Spleen (tissue), 7 donors: ENCODE data around the gene RAPGEFL1.

Experiments used
- POLR2AphosphoS5 ChIP-seq, 3 donors: sonication (generic); formaldehyde crosslinking; IDR thresholded peaks; one replicate each; pipeline ENCODE4 v1.5.1; 2017; ENCODE audit warnings: antibody characterized with exemption in 3 of 3
- TF ChIP-seq, protein P1 (sequence below), 11 experiments: fragments of 200-600 bp in 7 of 11; fragments of 450-650 bp in 4 of 11; sonication (generic) in 4 of 11; IDR thresholded peaks in 8 of 11; conservative IDR thresholded peaks in 3 of 11; 1 replicate in 7 of 11; 2 replicates in 4 of 11; pipeline versions ENCODE4 v1.4.0 to v1.8.0; 2016 to 2021; ENCODE audit warnings: antibody characterized with exemption in 11 of 11, inconsistent platforms in 4 of 11, mild to moderate bottlenecking in 1 of 11
- donor health status: DM: no; HTN: no; CAD: no; lungs with moderate emphysema.
- donor health status: DM: no; HTN: no; CAD: no.
- donor health status: DM: no; HTN: no; CAD: no.

- TF ChIP-seq, protein P1, sequence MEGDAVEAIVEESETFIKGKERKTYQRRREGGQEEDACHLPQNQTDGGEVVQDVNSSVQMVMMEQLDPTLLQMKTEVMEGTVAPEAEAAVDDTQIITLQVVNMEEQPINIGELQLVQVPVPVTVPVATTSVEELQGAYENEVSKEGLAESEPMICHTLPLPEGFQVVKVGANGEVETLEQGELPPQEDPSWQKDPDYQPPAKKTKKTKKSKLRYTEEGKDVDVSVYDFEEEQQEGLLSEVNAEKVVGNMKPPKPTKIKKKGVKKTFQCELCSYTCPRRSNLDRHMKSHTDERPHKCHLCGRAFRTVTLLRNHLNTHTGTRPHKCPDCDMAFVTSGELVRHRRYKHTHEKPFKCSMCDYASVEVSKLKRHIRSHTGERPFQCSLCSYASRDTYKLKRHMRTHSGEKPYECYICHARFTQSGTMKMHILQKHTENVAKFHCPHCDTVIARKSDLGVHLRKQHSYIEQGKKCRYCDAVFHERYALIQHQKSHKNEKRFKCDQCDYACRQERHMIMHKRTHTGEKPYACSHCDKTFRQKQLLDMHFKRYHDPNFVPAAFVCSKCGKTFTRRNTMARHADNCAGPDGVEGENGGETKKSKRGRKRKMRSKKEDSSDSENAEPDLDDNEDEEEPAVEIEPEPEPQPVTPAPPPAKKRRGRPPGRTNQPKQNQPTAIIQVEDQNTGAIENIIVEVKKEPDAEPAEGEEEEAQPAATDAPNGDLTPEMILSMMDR (IDR thresholded peaks at IDR 0.05 in 8 of 11, conservative IDR thresholded peaks at IDR 0.05 in 3 of 11), result no peak
- no peak for TF ChIP-seq POLR2AphosphoS5 (IDR thresholded peaks at IDR 0.05)
Measured at GRCh38 chr17:40170325-40170724, 6.9 kb upstream of the RAPGEFL1 start.
